OCI-LY7 (cell line): Measurements from ENCODE around the gene TARS3. TPM values are rescaled to one million over a fixed set of nuclear protein-coding genes. Genes with fewer than 3 reads are reported as not detected.
A peak's percentile ranks its signal among the peaks of the same experiment; 100 is the strongest.

Experiments
- BruUV-seq: library from RNA; stranded (reverse); fragments of 400-500 nt; replicated peaks from 2 replicates; lab custom pipeline; 2021; lab: Mats Ljungman, UMichigan
- CTCF ChIA-PET: fragments of 300-600 bp; sonication (Branson Sonifier 250); formaldehyde crosslinking; loops from one replicate; lab custom pipeline; 2022; ENCODE audit warnings: antibody characterized with exemption; ENCODE audit not compliant: unreplicated experiment; lab: Charles Lee
- POLR2A ChIA-PET: fragments of 300-600 bp; sonication (Branson Sonifier 250); formaldehyde crosslinking; loops from one replicate; lab custom pipeline; 2022; ENCODE audit warnings: antibody characterized with exemption; lab: Charles Lee
- DNase-seq: peaks from one replicate; pipeline ENCODE4 v3.0.0-alpha.2; 2015; ENCODE audit warnings: low spot score
- H2AFZ ChIP-seq: fragments of 200-600 bp; sonication (generic), shearing (Covaris generic); 2 replicates; pipeline ENCODE4 v1.6.1; 2014; ENCODE audit warnings: mild to moderate bottlenecking, antibody characterized with exemption, low read length, moderate library complexity
- H3K27ac ChIP-seq: fragments of 200-600 bp; sonication (generic); 2 replicates; pipeline ENCODE4 v1.5.1; 2014; ENCODE audit warnings: mixed run types, low read depth, mild to moderate bottlenecking, moderate library complexity, low read length, inconsistent platforms; ENCODE audit not compliant: poor library complexity, severe bottlenecking
- H3K36me3 ChIP-seq: fragments of 200-600 bp; sonication (generic); 2 replicates; pipeline ENCODE4 v1.6.1; 2014; ENCODE audit warnings: mild to moderate bottlenecking, antibody characterized with exemption, low read length, moderate library complexity, mixed read lengths; ENCODE audit not compliant: insufficient read depth
- H3K4me1 ChIP-seq: fragments of 200-600 bp; sonication (generic); 2 replicates; pipeline ENCODE4 v1.5.1; 2014; ENCODE audit warnings: mild to moderate bottlenecking, low read length; ENCODE audit not compliant: insufficient read depth, poor library complexity, severe bottlenecking
- H3K4me2 ChIP-seq: fragments of 200-600 bp; sonication (generic); 2 replicates; pipeline ENCODE4 v1.6.1; 2014; ENCODE audit warnings: mild to moderate bottlenecking, low read length
- H3K4me3 ChIP-seq: fragments of 200-600 bp; sonication (generic); 2 replicates; pipeline ENCODE4 v1.5.1; 2014; ENCODE audit warnings: mild to moderate bottlenecking, low read depth, low read length; ENCODE audit not compliant: poor library complexity, severe bottlenecking
- H3K79me2 ChIP-seq: fragments of 200-600 bp; sonication (generic); 2 replicates; pipeline ENCODE4 v1.6.1; 2016; ENCODE audit warnings: low read depth, mild to moderate bottlenecking, low read length, moderate library complexity, mixed read lengths; ENCODE audit not compliant: insufficient read depth
- H3K9me2 ChIP-seq: fragments of 200-600 bp; sonication (generic); 2 replicates; pipeline ENCODE4 v1.6.1; 2016; ENCODE audit warnings: mild to moderate bottlenecking, low read length, mixed read lengths; ENCODE audit not compliant: insufficient read depth
- H3K9me3 ChIP-seq: fragments of 200-600 bp; sonication (generic); 2 replicates; pipeline ENCODE4 v1.6.1; 2014; ENCODE audit warnings: mild to moderate bottlenecking, mixed run types, low read length, mixed read lengths
- H4K20me1 ChIP-seq: fragments of 200-600 bp; sonication (generic); 2 replicates; pipeline ENCODE4 v1.6.1; 2014; ENCODE audit warnings: mild to moderate bottlenecking, antibody characterized with exemption, low read length, moderate library complexity, mixed read lengths; ENCODE audit not compliant: insufficient read depth
- EZH2phosphoT487 ChIP-seq: fragments of 200-600 bp; sonication (generic); IDR thresholded peaks from 2 replicates; pipeline ENCODE4 v1.6.1; 2018; ENCODE audit warnings: low read depth, borderline replicate concordance, mild to moderate bottlenecking, mixed run types, antibody characterized with exemption, low read length, moderate library complexity, mixed read lengths
- intact Hi-C: fragments of 100-400 bp; cut with micrococcal nuclease; formaldehyde crosslinking; loops from one replicate; pipeline ENCODE4 v1.10.0; 2022; ENCODE audit not compliant: unreplicated experiment
- total RNA-seq, 2 experiments: library from RNA; depleted of rRNA in 1 of 2; stranded (reverse); fragments of >200 nt in 1 of 2; shearing (Covaris generic) in 1 of 2; gene quantifications; 2 replicates each; pipeline ENCODE4 v1.2.3, GENCODE V29; 2014 to 2022
- TF ChIP-seq, protein P1 (sequence below): fragments of 200-600 bp; sonication (generic); conservative IDR thresholded peaks from 2 replicates; pipeline ENCODE4 v1.5.1; 2014; ENCODE audit warnings: mild to moderate bottlenecking, antibody characterized with exemption, low read length, moderate library complexity, mixed read lengths

Gene TARS3
- total RNA-seq, 2 experiments from 2014 or later, result 7.1 to 11.0 TPM

DNA sequence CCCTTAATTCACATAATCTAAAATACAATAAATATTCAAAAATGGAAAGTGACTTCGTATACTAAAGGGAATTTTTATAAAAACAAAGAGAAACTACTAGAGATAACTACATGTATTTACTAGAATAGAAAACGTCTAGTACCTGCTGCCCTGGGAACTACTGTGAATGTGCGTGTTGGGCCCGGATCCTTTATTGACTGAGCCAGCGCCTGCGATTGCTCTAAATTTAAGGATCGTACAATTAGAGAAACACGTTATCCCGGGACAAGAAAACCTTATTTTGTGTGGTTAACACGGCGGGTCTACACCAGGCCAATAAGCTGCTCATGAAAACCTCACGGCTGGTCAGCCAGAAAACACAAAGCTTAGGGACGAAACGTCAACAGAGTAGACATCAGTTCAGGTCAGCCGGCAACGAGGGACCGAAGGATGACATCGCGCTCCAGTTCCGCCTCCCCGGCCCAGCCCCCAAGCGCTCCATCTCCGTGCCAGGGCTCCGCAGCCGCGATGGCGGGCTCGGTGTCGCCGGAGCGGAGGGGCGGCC is 72.6 kb downstream of the TARS3 start:
- Histone ChIP-seq H3K36me3 (peaks cover 39% of the 10 kb centered on the region), H3K4me1 (peaks cover 32% of the 10 kb centered on the region), H3K79me2 (peaks cover 49% of the 10 kb centered on the region), H2AFZ (peak overlapping the region; percentile 68; the same call in 1 of the 2 replicates), H3K9me2 (no peaks in the 10 kb centered on the region), H3K27ac (peak overlapping the region; percentile 84), H4K20me1 (peaks cover 23% of the 10 kb centered on the region), H3K4me3 (peak overlapping the region; percentile 82), H3K9me3 (no peaks in the 10 kb centered on the region), H3K4me2 (peak overlapping the region; percentile 100)
- POLR2A ChIA-PET, result interaction anchor here (0.5 kb wide), 1 partner anchor 1003 kb away, joined by 3 read pairs; no protein-coding TSS in a partner anchor
- BruUV-seq, result no TSS peak
- DNase-seq, result no peak
- TF ChIP-seq EZH2phosphoT487, result no peak
- TF ChIP-seq, protein P1, sequence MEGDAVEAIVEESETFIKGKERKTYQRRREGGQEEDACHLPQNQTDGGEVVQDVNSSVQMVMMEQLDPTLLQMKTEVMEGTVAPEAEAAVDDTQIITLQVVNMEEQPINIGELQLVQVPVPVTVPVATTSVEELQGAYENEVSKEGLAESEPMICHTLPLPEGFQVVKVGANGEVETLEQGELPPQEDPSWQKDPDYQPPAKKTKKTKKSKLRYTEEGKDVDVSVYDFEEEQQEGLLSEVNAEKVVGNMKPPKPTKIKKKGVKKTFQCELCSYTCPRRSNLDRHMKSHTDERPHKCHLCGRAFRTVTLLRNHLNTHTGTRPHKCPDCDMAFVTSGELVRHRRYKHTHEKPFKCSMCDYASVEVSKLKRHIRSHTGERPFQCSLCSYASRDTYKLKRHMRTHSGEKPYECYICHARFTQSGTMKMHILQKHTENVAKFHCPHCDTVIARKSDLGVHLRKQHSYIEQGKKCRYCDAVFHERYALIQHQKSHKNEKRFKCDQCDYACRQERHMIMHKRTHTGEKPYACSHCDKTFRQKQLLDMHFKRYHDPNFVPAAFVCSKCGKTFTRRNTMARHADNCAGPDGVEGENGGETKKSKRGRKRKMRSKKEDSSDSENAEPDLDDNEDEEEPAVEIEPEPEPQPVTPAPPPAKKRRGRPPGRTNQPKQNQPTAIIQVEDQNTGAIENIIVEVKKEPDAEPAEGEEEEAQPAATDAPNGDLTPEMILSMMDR, result no peak
- CTCF ChIA-PET, result no interaction called here
- intact Hi-C loops, result loop anchor here (1.0 to 5.0 kb wide), 5 partner anchors 71 to 724 kb away; partner anchors contain the start of gene TARS3

DNA sequence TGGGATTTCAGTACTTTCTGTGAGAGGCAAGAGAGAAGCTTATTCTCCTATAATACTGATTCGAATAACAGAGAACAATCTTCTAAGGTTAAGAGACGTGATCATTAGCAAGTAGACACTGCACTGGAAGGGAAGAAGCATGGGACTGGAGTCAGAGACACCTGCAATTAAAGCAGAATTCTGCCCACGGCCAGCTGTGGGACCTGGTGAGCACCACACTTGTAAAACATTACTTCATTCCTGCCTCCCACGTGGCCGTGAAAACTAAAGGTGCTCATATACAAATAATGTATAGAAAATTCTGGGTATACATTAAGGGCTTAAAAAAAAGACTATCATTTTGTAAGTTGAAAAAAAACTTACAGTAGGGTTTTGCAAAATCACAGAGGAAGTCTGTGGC is 74.1 kb downstream of the TARS3 start:
- intact Hi-C loops, result loop anchor here (5.0 kb wide), 2 partner anchors 72 to 723 kb away; partner anchors contain the start of gene TARS3
- peak overlapping the region; percentile 82 for H3K4me3 ChIP-seq
- H3K27ac ChIP-seq, result no peak overlapping the region
- no TSS peak for BruUV-seq
- H3K4me1 ChIP-seq, result peaks cover 32% of the 10 kb centered on the region
- H4K20me1 ChIP-seq, result peaks cover 23% of the 10 kb centered on the region
- CTCF ChIA-PET, result no interaction called here
- POLR2A ChIA-PET, result interaction anchor here (0.7 to 0.8 kb wide), 2 partner anchors 8 to 14 kb away, joined by 3 read pairs; no protein-coding TSS in a partner anchor
- no peak overlapping the region for H2AFZ ChIP-seq
- no peaks in the 10 kb centered on the region for H3K9me3 ChIP-seq
- H3K36me3 ChIP-seq, result peaks cover 54% of the 10 kb centered on the region
- TF ChIP-seq EZH2phosphoT487, result no peak
- TF ChIP-seq, protein P1, result no peak
- DNase-seq, result no peak
- H3K9me2 ChIP-seq, result no peaks in the 10 kb centered on the region
- H3K79me2 ChIP-seq, result peaks cover 49% of the 10 kb centered on the region
- peak overlapping the region; percentile 100 for H3K4me2 ChIP-seq

DNA sequence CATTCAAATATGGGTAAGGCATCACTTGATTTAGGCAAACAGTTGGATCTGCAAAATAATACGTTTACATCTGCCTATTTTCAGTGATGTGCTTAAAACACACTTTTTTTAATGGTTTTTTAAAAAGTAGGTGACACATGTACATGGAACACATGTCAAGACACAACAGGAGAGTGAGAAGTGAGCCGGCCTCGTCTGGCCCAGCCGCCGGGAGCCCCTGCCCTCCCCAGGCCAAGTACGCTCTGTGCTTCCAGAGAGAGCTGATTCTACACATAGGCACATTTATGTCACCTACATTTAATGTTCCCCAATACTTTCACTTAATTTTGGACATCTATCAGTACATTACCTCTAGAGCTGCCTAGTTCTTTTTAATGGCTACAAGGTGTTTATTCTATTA is 75.9 kb downstream of the TARS3 start:
- intact Hi-C loops, result no loop called here
- H2AFZ ChIP-seq, result no peak overlapping the region
- no peak overlapping the region for H3K4me2 ChIP-seq
- ChIA-PET POLR2A (interaction anchor here (1.1 kb wide), 1 partner anchor 354 kb away, joined by 3 read pairs; no protein-coding TSS in a partner anchor), CTCF (no interaction called here)
- H3K9me3 ChIP-seq, result no peaks in the 10 kb centered on the region
- no peak overlapping the region for H3K4me3 ChIP-seq
- DNase-seq, result no peak
- TF ChIP-seq, protein P1, result no peak
- TF ChIP-seq EZH2phosphoT487, result no peak
- no peaks in the 10 kb centered on the region for H3K9me2 ChIP-seq
- peaks cover 27% of the 10 kb centered on the region for H3K4me1 ChIP-seq
- BruUV-seq, result no TSS peak
- no peak overlapping the region for H3K27ac ChIP-seq
- peaks cover 71% of the 10 kb centered on the region for H3K36me3 ChIP-seq
- H3K79me2 ChIP-seq, result peaks cover 49% of the 10 kb centered on the region
- peaks cover 23% of the 10 kb centered on the region for H4K20me1 ChIP-seq
